ENCODE data around the gene ATXN3.
"Not testable (repeated sequence)": the region's sequence is repeated elsewhere in the genome, so short reads cannot be mapped to it uniquely, and the experiment has no call there.

Gene ATXN3

GRCh38 chr14:92088494-92088893 lies 17.9 kb downstream of the ATXN3 start:
- DNase-seq (ENCODE audit: insufficient read length, low spot score) = no peak
- no peak for FAIRE-seq

- DNase-seq (ENCODE audit: insufficient read length, low spot score) = no peak
- no peak for FAIRE-seq
Measured at GRCh38 chr14:92074555-92074954, 31.8 kb downstream of the ATXN3 start.

GRCh38 chr14:92058006-92058917 lies 48.1 kb downstream of the ATXN3 start:
- FAIRE-seq (no peak), DNase-seq (ENCODE audit: insufficient read length, low spot score) (no peak)

GRCh38 chr14:92049781-92050180 lies 56.6 kb downstream of the ATXN3 start:
- FAIRE-seq = no peak

GRCh38 chr14:92049221-92049620 lies 57.2 kb downstream of the ATXN3 start:
- DNase-seq (ENCODE audit: insufficient read length, low spot score); FAIRE-seq: not testable (repeated sequence)

More at GRCh38 chr14:92049781-92050180, 56.6 kb downstream of the ATXN3 start:
- DNase-seq (ENCODE audit: insufficient read length, low spot score) = no peak

GRCh38 chr14:92045904-92046303 lies 60.5 kb downstream of the ATXN3 start:
- not testable (repeated sequence) for DNase-seq (ENCODE audit: insufficient read length, low spot score); FAIRE-seq

- DNase-seq (ENCODE audit: insufficient read length, low spot score); FAIRE-seq: not testable (repeated sequence)
Measured at GRCh38 chr14:92041766-92042165, 64.6 kb downstream of the ATXN3 start.

GRCh38 chr14:92041203-92041602 lies 65.2 kb downstream of the ATXN3 start:
- DNase-seq (ENCODE audit: insufficient read length, low spot score) (no peak), FAIRE-seq (no peak)

GRCh38 chr14:92040431-92041051 lies 65.8 kb downstream of the ATXN3 start:
- DNase-seq (ENCODE audit: insufficient read length, low spot score) = peak; percentile 17
- no peak for FAIRE-seq

GRCh38 chr14:92039719-92040430 lies 66.5 kb downstream of the ATXN3 start, which contains the start of gene TRIP11:
Gene TRIP11, minus strand, starts transcription at chr14:92040059. Its CDS starts 374 bp downstream, at chr14:92039685.
- DNase-seq (ENCODE audit: insufficient read length, low spot score) (peak; percentile 91), FAIRE-seq (peak; percentile 72)

GRCh38 chr14:92039063-92039718 lies 67.2 kb downstream of the ATXN3 start:
- no peak for FAIRE-seq
- DNase-seq (ENCODE audit: insufficient read length, low spot score) = peak; percentile 85

- no peak for FAIRE-seq
- no peak for DNase-seq (ENCODE audit: insufficient read length, low spot score)
Measured at GRCh38 chr14:92037989-92038388, 68.4 kb downstream of the ATXN3 start.

GRCh38 chr14:92035890-92036289 lies 70.5 kb downstream of the ATXN3 start:
- no peak for DNase-seq (ENCODE audit: insufficient read length, low spot score)
- no peak for FAIRE-seq

GRCh38 chr14:92033906-92034687 lies 72.3 kb downstream of the ATXN3 start:
- DNase-seq (ENCODE audit: insufficient read length, low spot score) = no peak
- no peak for FAIRE-seq

GRCh38 chr14:92033433-92033832 lies 72.9 kb downstream of the ATXN3 start:
- DNase-seq (ENCODE audit: insufficient read length, low spot score) (no peak), FAIRE-seq (no peak)

- DNase-seq (ENCODE audit: insufficient read length, low spot score) = no peak
- no peak for FAIRE-seq
Measured at GRCh38 chr14:92026548-92027190, 79.7 kb downstream of the ATXN3 start.

GRCh38 chr14:92022036-92022435 lies 84.3 kb downstream of the ATXN3 start:
- no peak for DNase-seq (ENCODE audit: insufficient read length, low spot score)
- FAIRE-seq = no peak

- FAIRE-seq (no peak), DNase-seq (ENCODE audit: insufficient read length, low spot score) (no peak)
Measured at GRCh38 chr14:92021523-92021922, 84.9 kb downstream of the ATXN3 start.

GRCh38 chr14:92014040-92014439 lies 92.3 kb downstream of the ATXN3 start:
- FAIRE-seq = no peak
- DNase-seq (ENCODE audit: insufficient read length, low spot score) = no peak
